GM21360 (cell line): ENCODE results near the gene ACTR6.
"Not testable (repeated sequence)": the region's sequence is repeated elsewhere in the genome, so short reads cannot be mapped to it uniquely, and the experiment has no call there.

Source experiments
- ATAC-seq: cut with Tn5 transposase; IDR thresholded peaks from one replicate; pipeline ENCODE4 v1.9.1; 2021; ENCODE audit warnings: mild to moderate bottlenecking, moderate library complexity; ENCODE audit not compliant: unreplicated experiment

The ACTR6 gene

GRCh38 chr12:100219328-100220109 lies 18.9 kb downstream of the ACTR6 start:
- ATAC-seq, result no peak

GRCh38 chr12:100221523-100221922 lies 20.9 kb downstream of the ACTR6 start:
- ATAC-seq, result no peak

GRCh38 chr12:100222173-100222572 lies 21.6 kb downstream of the ACTR6 start:
- ATAC-seq, result not testable (repeated sequence)

GRCh38 chr12:100225491-100225890 lies 24.9 kb downstream of the ACTR6 start:
- ATAC-seq, result no peak

- no peak for ATAC-seq
These were observed 28.5 kb downstream of the ACTR6 start for GRCh38 chr12:100229036-100229635.

GRCh38 chr12:100229876-100230275 lies 29.3 kb downstream of the ACTR6 start:
- ATAC-seq, result no peak

- ATAC-seq, result not testable (repeated sequence)
These were observed 31.3 kb downstream of the ACTR6 start for GRCh38 chr12:100231873-100232272.

GRCh38 chr12:100234166-100234565 lies 33.6 kb downstream of the ACTR6 start:
- no peak for ATAC-seq

GRCh38 chr12:100234591-100235304 lies 34.1 kb downstream of the ACTR6 start:
- ATAC-seq, result peak; percentile 64

- ATAC-seq, result no peak
These were observed 38.2 kb downstream of the ACTR6 start for GRCh38 chr12:100238801-100239200.

GRCh38 chr12:100239589-100239988 lies 39.0 kb downstream of the ACTR6 start:
- ATAC-seq, result no peak

GRCh38 chr12:100243137-100243536 lies 42.5 kb downstream of the ACTR6 start:
- ATAC-seq, result no peak

GRCh38 chr12:100247765-100248164 lies 47.1 kb downstream of the ACTR6 start:
- no peak for ATAC-seq

GRCh38 chr12:100248886-100249285 lies 48.3 kb downstream of the ACTR6 start:
- ATAC-seq, result no peak

GRCh38 chr12:100249941-100250340 lies 49.3 kb downstream of the ACTR6 start:
- ATAC-seq, result no peak

GRCh38 chr12:100251917-100252316 lies 51.3 kb downstream of the ACTR6 start:
- no peak for ATAC-seq

GRCh38 chr12:100253437-100253836 lies 52.8 kb downstream of the ACTR6 start:
- no peak for ATAC-seq

- ATAC-seq, result no peak
These were observed 54.3 kb downstream of the ACTR6 start for GRCh38 chr12:100254876-100255275.

- no peak for ATAC-seq
These were observed 57.5 kb downstream of the ACTR6 start for GRCh38 chr12:100258127-100258526.

- ATAC-seq, result no peak
These were observed 62.5 kb downstream of the ACTR6 start for GRCh38 chr12:100263131-100263530.

- not testable (repeated sequence) for ATAC-seq
These were observed 64.5 kb downstream of the ACTR6 start for GRCh38 chr12:100265107-100265506.
